ENCODE results near the gene DCDC2C.

DCDC2C gene

GRCh38 chr2:3761272-3761671 lies 57.9 kb downstream of the DCDC2C start (continued):
- TF ChIP-seq SP2 (tag by site-specific recombination; IDR thresholded peaks at IDR 0.05) = no peak
- no peak for TF ChIP-seq ZNF18 (tag by site-specific recombination; IDR thresholded peaks at IDR 0.05)
- no peak for TF ChIP-seq PRDM10 (tag by site-specific recombination; IDR thresholded peaks at IDR 0.05)

- Histone ChIP-seq H3K27ac (ENCODE audit: extremely low read depth, low read depth, low read length) (no peak overlapping the region), H3K4me3 (ENCODE audit: low read depth, low read length) (no peak overlapping the region), H3K4me1 (ENCODE audit: control insufficient read depth, insufficient read depth, low read length) (no peaks in the 10 kb centered on the region), H3K9me3 (ENCODE audit: control insufficient read depth, insufficient read depth, low read depth, low read length) (no peaks in the 10 kb centered on the region), H3K36me3 (ENCODE audit: control insufficient read depth in 2 of 2, insufficient read depth in 1 of 2, low read length in 2 of 2) (no peaks in the 10 kb centered on the region)
- POLR2A ChIA-PET = no interaction called here
- TF ChIP-seq MEIS1 (CRISPR knock-in tag; IDR thresholded peaks at IDR 0.05; ENCODE audit: borderline replicate concordance) (no peak), ZNF704 (tag by site-specific recombination; IDR thresholded peaks at IDR 0.05) (no peak), ZNF133 (tag by site-specific recombination; IDR thresholded peaks at IDR 0.05) (no peak), ZNF416 (tag by site-specific recombination; IDR thresholded peaks at IDR 0.05) (no peak), ZNF157 (tag by site-specific recombination; IDR thresholded peaks at IDR 0.05) (no peak)
- CTCF ChIA-PET = interaction anchor here (1.2 kb wide), 1 partner anchor 18 kb away, joined by 3 read pairs; no protein-coding TSS in a partner anchor
These were observed 59.5 kb downstream of the DCDC2C start for GRCh38 chr2:3762771-3763447.

GRCh38 chr2:3766824-3767223 lies 63.4 kb downstream of the DCDC2C start:
- H3K36me3 ChIP-seq (ENCODE audit: control insufficient read depth in 2 of 2, insufficient read depth in 1 of 2, low read length in 2 of 2) = no peaks in the 10 kb centered on the region
- CTCF ChIA-PET = interaction anchor here (1.2 kb wide), 1 partner anchor 14 kb away, joined by 4 read pairs; no protein-coding TSS in a partner anchor
- POLR2A ChIA-PET = no interaction called here
- no peaks in the 10 kb centered on the region for H3K4me1 ChIP-seq (ENCODE audit: control insufficient read depth, insufficient read depth, low read length)
- H3K4me3 ChIP-seq (ENCODE audit: low read depth, low read length) = no peak overlapping the region
- H3K9me3 ChIP-seq (ENCODE audit: control insufficient read depth, insufficient read depth, low read depth, low read length) = no peaks in the 10 kb centered on the region
- TF ChIP-seq ZNF157 (tag by site-specific recombination; IDR thresholded peaks at IDR 0.05) = no peak
- no peak for TF ChIP-seq ZSCAN18 (tag by site-specific recombination; IDR thresholded peaks at IDR 0.05)
- no peak for TF ChIP-seq ZNF114 (tag by site-specific recombination; IDR thresholded peaks at IDR 0.05)
- no peak for TF ChIP-seq ZNF391 (tag by site-specific recombination; IDR thresholded peaks at IDR 0.05; ENCODE audit: borderline replicate concordance, low read depth)
- no peak for TF ChIP-seq ZNF514 (tag by site-specific recombination; IDR thresholded peaks at IDR 0.05)
- TF ChIP-seq IKZF3 (tag by site-specific recombination; IDR thresholded peaks at IDR 0.05) = no peak
- no peak for TF ChIP-seq TCF7L2 (IDR thresholded peaks at IDR 0.05; ENCODE audit: borderline replicate concordance, low read depth, low read length)
- H3K27ac ChIP-seq (ENCODE audit: extremely low read depth, low read depth, low read length) = no peak overlapping the region

Measured in HEK293 (cell line).